ENCODE results near the gene MICAL3. TPM values are rescaled to one million over a fixed set of nuclear protein-coding genes. Genes with fewer than 3 reads are reported as not detected.

MICAL3 gene
- total and polyA plus RNA-seq, 9 of the 15 experiments (the other 6 are each of a cell fraction or from before 2014, with no cell fraction given) = 0.53 to 32.1 (median 12.3) TPM

DNA sequence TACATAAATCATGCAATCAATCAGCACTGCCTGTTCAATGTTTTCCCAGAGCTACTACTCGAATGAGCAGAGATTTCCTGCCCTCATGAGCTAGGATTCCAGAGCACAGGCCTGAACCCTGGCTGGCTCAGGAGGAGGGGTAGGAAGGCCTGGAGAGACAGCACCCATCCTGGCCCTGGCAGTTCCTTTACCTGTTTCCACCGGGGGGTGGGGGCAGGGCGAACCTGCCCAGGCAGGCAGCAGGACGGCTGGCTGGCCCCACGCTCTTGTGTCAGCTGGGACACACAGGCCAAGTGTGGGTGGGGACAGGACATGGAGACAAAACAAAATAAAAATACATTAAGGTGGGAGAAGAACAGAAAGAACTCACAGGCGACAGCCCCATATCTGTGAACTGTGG is 140.3 kb downstream of the MICAL3 start:
- DNase-seq (ENCODE audit: extremely low read depth in 1 of 4, low spot score in 3 of 4) (no peak), FAIRE-seq (no peak), ATAC-seq (no peak)
- no peak overlapping the region for H3K4me3 ChIP-seq
- no peaks in the 10 kb centered on the region for H3K9me1 ChIP-seq (ENCODE audit: control insufficient read depth, insufficient read depth, low read length)
- H3K4me2 ChIP-seq (ENCODE audit: insufficient read depth, low read length) = no peak overlapping the region
- POLR2A ChIA-PET = no interaction called here
- TF ChIP-seq, protein P1, sequence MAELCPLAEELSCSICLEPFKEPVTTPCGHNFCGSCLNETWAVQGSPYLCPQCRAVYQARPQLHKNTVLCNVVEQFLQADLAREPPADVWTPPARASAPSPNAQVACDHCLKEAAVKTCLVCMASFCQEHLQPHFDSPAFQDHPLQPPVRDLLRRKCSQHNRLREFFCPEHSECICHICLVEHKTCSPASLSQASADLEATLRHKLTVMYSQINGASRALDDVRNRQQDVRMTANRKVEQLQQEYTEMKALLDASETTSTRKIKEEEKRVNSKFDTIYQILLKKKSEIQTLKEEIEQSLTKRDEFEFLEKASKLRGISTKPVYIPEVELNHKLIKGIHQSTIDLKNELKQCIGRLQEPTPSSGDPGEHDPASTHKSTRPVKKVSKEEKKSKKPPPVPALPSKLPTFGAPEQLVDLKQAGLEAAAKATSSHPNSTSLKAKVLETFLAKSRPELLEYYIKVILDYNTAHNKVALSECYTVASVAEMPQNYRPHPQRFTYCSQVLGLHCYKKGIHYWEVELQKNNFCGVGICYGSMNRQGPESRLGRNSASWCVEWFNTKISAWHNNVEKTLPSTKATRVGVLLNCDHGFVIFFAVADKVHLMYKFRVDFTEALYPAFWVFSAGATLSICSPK (IDR thresholded peaks at IDR 0.05; ENCODE audit: borderline replicate concordance) = no peak
- TF ChIP-seq TEAD4 (IDR thresholded peaks at IDR 0.05; ENCODE audit: low read length) (no peak), TEAD4 (CRISPR knock-in tag; IDR thresholded peaks at IDR 0.05; ENCODE audit: borderline replicate concordance) (0 out of 2 replicates have a peak, but pooled peaks have one; percentile 34), ESRRA (IDR thresholded peaks at IDR 0.05; ENCODE audit: borderline replicate concordance, low read depth) (no peak), NCOA6 (IDR thresholded peaks at IDR 0.05) (no peak), ZNF707 (CRISPR knock-in tag; conservative IDR thresholded peaks at IDR 0.05) (no peak), GABPB2 (CRISPR knock-in tag; conservative IDR thresholded peaks at IDR 0.05) (no peak), TEAD1 (CRISPR knock-in tag; IDR thresholded peaks at IDR 0.05) (no peak)
- TF ChIP-seq, protein P2, sequence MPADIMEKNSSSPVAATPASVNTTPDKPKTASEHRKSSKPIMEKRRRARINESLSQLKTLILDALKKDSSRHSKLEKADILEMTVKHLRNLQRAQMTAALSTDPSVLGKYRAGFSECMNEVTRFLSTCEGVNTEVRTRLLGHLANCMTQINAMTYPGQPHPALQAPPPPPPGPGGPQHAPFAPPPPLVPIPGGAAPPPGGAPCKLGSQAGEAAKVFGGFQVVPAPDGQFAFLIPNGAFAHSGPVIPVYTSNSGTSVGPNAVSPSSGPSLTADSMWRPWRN (IDR thresholded peaks at IDR 0.05; ENCODE audit: low read depth) = no peak
- TF ChIP-seq, protein P3, sequence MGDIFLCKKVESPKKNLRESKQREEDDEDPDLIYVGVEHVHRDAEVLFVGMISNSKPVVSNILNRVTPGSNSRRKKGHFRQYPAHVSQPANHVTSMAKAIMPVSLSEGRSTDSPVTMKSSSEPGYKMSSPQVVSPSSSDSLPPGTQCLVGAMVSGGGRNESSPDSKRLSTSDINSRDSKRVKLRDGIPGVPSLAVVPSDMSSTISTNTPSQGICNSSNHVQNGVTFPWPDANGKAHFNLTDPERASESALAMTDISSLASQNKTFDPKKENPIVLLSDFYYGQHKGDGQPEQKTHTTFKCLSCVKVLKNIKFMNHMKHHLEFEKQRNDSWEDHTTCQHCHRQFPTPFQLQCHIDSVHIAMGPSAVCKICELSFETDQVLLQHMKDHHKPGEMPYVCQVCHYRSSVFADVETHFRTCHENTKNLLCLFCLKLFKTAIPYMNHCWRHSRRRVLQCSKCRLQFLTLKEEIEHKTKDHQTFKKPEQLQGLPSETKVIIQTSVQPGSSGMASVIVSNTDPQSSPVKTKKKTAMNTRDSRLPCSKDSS (IDR thresholded peaks at IDR 0.05; ENCODE audit: low read depth, partially characterized antibody) = no peak
- H3K9me3 ChIP-seq (replicated peaks; ENCODE audit: control insufficient read depth, insufficient read depth, low read depth, low read length) = no peaks in the 10 kb centered on the region
- H3K27ac ChIP-seq (ENCODE audit: extremely low read depth, low read depth, low read length) = no peak overlapping the region
- H3K36me3 ChIP-seq (ENCODE audit: control insufficient read depth, insufficient read depth, low read length) = peaks cover 69% of the 10 kb centered on the region
- H3K79me2 ChIP-seq (ENCODE audit: control insufficient read depth, insufficient read depth, low read length) = no peaks in the 10 kb centered on the region
- in situ Hi-C loops (cut with MboI) = no loop called here
- H3K4me1 ChIP-seq (replicated peaks in 1 of 2; ENCODE audit: control insufficient read depth in 2 of 2, insufficient read depth in 2 of 2, low read length in 2 of 2) = peaks cover 0 to 3% of the 10 kb centered on the region in 2 experiments; a peak in 1 of 5 replicates
- no peak overlapping the region for H2AFZ ChIP-seq (ENCODE audit: low read depth, low read length)
- no peaks in the 10 kb centered on the region for H3K27me3 ChIP-seq (ENCODE audit: control insufficient read depth in 2 of 2, insufficient read depth in 2 of 2, low read length in 2 of 2)
- WGBS (ENCODE audit: insufficient coverage, low coverage, missing lambda C conversion rate) = 56% methylated on average over 6 of the region's 6 CpGs
- CTCF ChIA-PET (ENCODE audit: low intra/inter-chr PET ratio) = no interaction called here
- H4K20me1 ChIP-seq (replicated peaks; ENCODE audit: control insufficient read depth, insufficient read depth, low read length) = no peaks in the 10 kb centered on the region
- no TSS peak for BruUV-seq (replicated peaks)
- H3K9ac ChIP-seq (ENCODE audit: insufficient read depth in 1 of 2, low read depth in 2 of 2, low read length in 2 of 2) = no peak overlapping the region
- intact Hi-C loops (cut with micrococcal nuclease) = no loop called here

Data from K562 (cell line).